GF-D8 (cell line): ENCODE data around the gene MB21D2.

Experiments
- DNase-seq: peaks from one replicate; lab custom pipeline; 2025; lab: John Stamatoyannopoulos, UW

Gene MB21D2

GRCh38 chr3:192890347-192891335 is 27.0 kb downstream of the MB21D2 start:
- no peak for DNase-seq

- no peak for DNase-seq
Observed at GRCh38 chr3:192889679-192890078, 28.0 kb downstream of the MB21D2 start.

DNA sequence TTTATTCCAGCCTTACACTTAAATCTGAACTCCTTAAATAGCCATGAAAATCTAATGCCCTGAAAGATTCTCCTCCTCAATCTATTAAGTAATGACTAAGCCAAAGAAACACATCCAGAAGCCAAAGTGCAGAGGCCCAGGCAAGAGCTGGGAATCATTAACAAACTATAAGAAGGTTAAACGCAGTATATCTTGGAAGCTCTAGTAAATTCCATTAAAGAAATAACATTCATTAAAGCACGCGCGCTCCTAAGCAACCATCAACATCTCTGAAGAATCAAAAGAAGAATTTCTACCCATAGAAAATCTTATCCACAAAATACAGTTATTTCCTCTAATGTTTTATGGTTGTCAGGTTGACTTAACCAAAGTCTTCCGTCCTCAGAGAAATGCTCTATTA is 29.5 kb downstream of the MB21D2 start:
- DNase-seq: no peak

GRCh38 chr3:192887701-192888100 is 30.0 kb downstream of the MB21D2 start:
- no peak for DNase-seq

DNA sequence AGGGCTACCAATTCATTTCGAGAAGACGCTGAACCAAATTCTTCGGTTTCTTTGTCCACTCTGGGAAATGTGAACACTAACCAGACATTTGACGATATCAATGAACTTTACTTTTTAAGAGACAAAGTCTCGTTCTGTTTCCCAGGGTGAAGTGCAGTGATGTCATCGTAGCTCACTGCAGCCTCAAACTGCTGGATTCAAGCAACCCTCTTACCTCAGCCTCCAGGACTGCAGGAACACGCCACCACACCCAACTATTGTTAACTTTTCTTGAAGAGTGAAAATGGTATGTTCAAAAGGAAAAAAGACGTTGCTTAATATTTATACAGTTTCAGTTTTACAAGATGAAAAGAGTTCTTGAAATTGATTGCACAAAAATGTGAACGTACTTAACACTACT is 30.6 kb downstream of the MB21D2 start:
- no peak for DNase-seq

- no peak for DNase-seq
Observed at GRCh38 chr3:192884777-192885773, 32.6 kb downstream of the MB21D2 start.

GRCh38 chr3:192883512-192883911 is 34.1 kb downstream of the MB21D2 start:
- no peak for DNase-seq

DNA sequence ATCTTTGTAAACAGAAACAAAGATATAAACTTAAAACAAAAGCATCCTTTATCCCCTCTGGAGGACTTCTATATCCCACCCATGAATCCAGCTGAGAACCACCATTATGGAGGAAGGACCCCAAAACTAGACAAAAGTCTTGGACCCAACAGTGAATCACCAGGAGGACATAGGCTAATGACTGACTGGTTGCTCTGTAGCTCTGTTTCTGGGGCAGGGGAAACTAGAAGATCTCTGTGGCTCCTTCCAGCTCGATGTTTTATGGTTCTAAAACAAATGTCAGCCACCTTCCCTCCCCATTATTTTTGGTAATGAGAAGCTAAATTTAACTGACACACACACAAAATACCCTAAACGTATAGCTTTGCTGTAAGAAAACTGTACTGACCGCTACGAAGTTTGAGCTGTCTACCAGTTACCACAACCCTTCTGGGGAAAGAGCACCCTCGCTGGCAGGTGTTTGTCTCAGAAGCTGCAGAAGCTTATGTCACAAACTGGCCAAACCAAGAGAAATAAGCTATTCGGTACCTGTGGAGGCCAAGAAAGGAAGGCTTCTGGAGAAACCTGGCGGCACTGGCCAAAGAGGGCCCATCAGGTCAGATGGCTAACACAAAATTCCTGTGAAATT is 36.4 kb downstream of the MB21D2 start:
- DNase-seq: no peak

DNA sequence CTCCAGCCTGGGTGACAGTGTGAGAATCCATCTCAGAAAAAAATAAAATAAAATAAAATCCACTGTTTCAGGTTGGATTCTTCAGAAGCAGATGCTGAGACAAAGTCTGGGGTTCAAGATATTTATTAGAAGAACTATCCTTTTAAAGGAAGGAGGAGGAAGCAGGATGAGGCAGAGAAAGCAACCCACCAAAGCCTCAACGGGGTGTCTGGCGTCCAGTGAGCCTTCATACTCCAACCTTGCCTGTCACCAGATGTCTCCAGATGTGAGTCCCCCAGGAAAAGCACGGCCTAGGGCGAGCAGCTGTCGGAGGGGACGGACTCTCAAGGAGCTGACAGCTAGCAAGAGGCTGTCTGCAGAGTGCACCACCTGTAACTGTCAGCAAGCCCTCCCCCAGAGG is 37.3 kb downstream of the MB21D2 start:
- DNase-seq: no peak

- no peak for DNase-seq
Observed at GRCh38 chr3:192879346-192880031, 38.2 kb downstream of the MB21D2 start.

GRCh38 chr3:192875971-192876565 is 41.6 kb downstream of the MB21D2 start:
- DNase-seq: no peak

GRCh38 chr3:192870822-192871221 is 46.8 kb downstream of the MB21D2 start:
- no peak for DNase-seq

GRCh38 chr3:192869131-192870031 is 48.3 kb downstream of the MB21D2 start:
- DNase-seq: no peak

- no peak for DNase-seq
Observed at GRCh38 chr3:192867645-192868044, 50.0 kb downstream of the MB21D2 start.

DNA sequence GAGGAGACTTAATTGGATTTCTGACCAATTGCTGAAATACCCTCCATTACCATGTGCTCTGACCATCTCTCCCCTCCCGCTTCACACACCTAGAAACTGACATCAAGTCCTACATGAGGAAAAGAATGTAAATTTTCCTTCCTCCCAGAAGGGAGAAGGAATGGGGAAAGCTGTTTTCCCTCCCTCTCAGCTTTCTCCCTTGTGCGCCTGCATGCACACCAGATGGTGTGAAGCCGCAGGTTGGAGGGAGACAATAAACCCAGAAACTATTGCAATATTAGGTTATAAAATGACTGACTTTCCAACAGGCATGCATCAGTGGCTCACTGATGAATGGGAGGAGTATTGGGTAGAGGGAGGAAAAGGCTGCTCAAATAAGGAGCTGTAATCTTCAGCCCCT is 50.9 kb downstream of the MB21D2 start:
- no peak for DNase-seq

DNA sequence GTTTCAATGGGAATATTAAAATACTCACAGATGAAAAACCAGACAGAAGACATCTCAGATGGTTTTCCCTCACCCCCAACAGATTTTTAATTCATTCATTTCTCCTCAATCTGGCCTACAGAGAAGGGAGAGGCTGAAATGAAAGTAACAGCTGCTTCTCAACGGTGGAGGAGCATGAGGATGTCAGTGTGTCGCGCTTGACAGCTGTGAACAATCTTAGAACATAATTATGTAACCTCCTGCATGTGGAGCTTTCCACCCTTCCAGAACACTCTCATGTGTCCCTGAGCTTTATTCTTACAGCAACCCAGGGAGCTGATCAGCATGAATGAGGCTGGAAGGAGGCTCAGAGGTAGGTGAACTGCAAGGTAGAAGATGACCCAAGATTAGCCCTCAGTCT is 52.7 kb downstream of the MB21D2 start:
- DNase-seq: no peak

- DNase-seq: no peak
Observed at GRCh38 chr3:192863091-192863420, 54.6 kb downstream of the MB21D2 start.

DNA sequence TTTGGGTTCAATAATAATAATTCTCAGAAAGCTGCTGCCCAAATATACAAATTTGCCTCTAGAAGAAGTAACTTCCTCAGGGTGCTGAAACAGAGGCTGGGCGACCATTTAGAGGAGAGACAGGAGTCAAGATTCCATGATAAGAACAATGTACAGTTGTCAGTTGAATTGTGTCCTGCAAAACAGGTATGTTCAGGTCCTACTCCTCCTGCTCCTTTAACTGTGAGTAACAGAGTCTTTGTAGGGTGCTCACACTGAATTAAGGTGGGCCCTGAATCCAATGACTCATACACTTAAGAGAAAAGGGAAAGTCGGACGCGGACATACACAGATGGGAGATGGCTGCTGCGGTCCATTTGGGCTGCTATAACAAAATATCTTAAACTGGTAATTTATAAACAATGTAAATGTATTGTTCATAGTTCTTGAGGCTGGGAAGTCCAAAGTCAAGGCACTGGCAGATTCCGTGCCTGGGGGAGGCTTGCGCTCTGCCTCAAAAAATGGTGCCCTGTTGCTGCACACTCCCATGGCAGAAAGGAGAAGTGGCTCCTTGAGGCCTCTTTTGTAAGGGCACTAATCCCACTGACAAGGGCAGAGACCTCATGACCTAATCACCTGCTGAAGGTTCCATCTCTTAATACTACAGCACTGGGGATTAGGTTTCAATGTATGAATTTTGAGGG is 55.1 kb downstream of the MB21D2 start:
- DNase-seq: no peak

DNA sequence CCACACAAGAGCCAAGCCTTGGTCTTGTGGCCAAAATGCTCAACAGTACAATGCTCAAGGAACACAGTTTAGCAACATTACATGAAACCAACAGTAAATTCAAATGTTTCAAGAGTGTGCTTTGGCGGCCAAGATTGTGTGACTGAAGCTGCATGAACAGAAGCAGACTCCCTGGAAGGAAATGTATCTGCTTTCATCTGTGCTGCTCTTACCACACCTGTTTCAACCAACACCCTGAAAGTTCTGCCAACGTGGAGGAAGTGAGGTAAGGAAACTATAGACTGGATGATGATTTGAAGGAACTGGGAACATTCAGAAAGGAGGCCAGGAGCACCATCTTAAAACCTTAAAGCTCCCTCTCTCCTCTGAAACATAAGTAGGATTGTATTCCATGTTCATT is 55.7 kb downstream of the MB21D2 start:
- DNase-seq: no peak

- no peak for DNase-seq
Observed at GRCh38 chr3:192860454-192860853, 57.2 kb downstream of the MB21D2 start.
